Right lobe of liver (tissue), 6 donors: ENCODE results near the gene CLPSL2. TPM values are rescaled to one million over a fixed set of nuclear protein-coding genes. Genes with fewer than 3 reads are reported as not detected.
A peak's percentile ranks its signal among the peaks of the same experiment; 100 is the strongest.

Experiments
- ATAC-seq, 4 donors: fragments of 200-7000 bp; cut with Tn5 transposase; one replicate each; pipeline ENCODE4 v1.9.1; 2020; ENCODE audit warnings: mild to moderate bottlenecking in 4 of 4, moderate library complexity in 4 of 4
- DNase-seq, 3 donors: peaks; one replicate each; pipeline ENCODE4 v3.0.0-alpha.2; 2020
- H3K27ac ChIP-seq, 3 donors: fragments of 200-600 bp; one replicate each; pipeline ENCODE4 v1.8.0; 2022
- H3K27me3 ChIP-seq, 2 donors: fragments of 200-600 bp; one replicate each; pipeline ENCODE4 v1.8.0; 2022
- H3K36me3 ChIP-seq, 4 donors: fragments of 200-600 bp; sonication (generic) in 1 of 4; one replicate each; pipeline versions ENCODE4 v1.5.1 to v1.8.0; 2017 to 2022; ENCODE audit warnings: control low read depth in 1 of 4
- H3K4me1 ChIP-seq, 4 donors: fragments of 200-600 bp; sonication (generic) in 1 of 4; one replicate each; pipeline versions ENCODE4 v1.5.1 to v1.8.0; 2017 to 2022; ENCODE audit warnings: control low read depth in 1 of 4
- H3K4me3 ChIP-seq, 3 donors: fragments of 200-600 bp; one replicate each; pipeline ENCODE4 v1.8.0; 2022
- H3K9me3 ChIP-seq, 4 donors: fragments of 200-600 bp; sonication (generic) in 1 of 4; one replicate each; pipeline versions ENCODE4 v1.5.1 to v1.8.0; 2017 to 2022; ENCODE audit warnings: control low read depth in 1 of 4
- POLR2A ChIP-seq: fragments of 450-650 bp; IDR thresholded peaks from one replicate; pipeline ENCODE4 v1.6.1; 2017; ENCODE audit warnings: antibody characterized with exemption, mild to moderate bottlenecking
- WGBS: methylation state at CpG from one replicate; pipeline ENCODE4 v1.1.6; 2018; ENCODE audit warnings: low coverage, low lambda C conversion rate; ENCODE audit not compliant: insufficient coverage; ENCODE audit errors: missing lambda C conversion rate; 5-methylcytosine and 5-hydroxymethylcytosine counted together
- intact Hi-C, 2 donors: fragments of 100-400 bp; cut with DNase I; formaldehyde crosslinking; loops; one replicate each; pipeline versions ENCODE4 v1.11.2 to v1.14.1; 2022
- total RNA-seq, 6 experiments: library from RNA; depleted of rRNA in 2 of 6; stranded (reverse); fragments of >200 nt in 2 of 6; fragmentation: NEBNext Ultra II Directional in 3 of 6; extraction: Animal tissue kit (Norgen Biotek cat#: 25700) in 3 of 6; gene quantifications; one replicate each; pipeline versions ENCODE4 v1.1.0 to v1.2.4, GENCODE V29; 2016 to 2023
- TF ChIP-seq, protein P1 (sequence below), 4 donors: fragments of 200-600 bp in 3 of 4; fragments of 450-650 bp in 1 of 4; IDR thresholded peaks; one replicate each; pipeline versions ENCODE4 v1.5.1 to v1.8.0; 2016 to 2022; ENCODE audit warnings: antibody characterized with exemption in 4 of 4, mild to moderate bottlenecking in 2 of 4
- donor health status: DM: no; HTN: yes; CAD: no.
- donor health status: DM: no; HTN: no; CAD: no.
- donor health status: DM: no; HTN: no; CAD: no.
- donor health status: DM: no; HTN: yes; CAD: no.
- donor health status: DM: no; HTN: yes; CAD: no.

Gene CLPSL2
- total RNA-seq, 6 experiments from 2014 or later = not detected

- intact Hi-C loops = no loop called here
- Histone ChIP-seq H3K4me1 (peaks cover 0 to 4% (median 0%) of the 10 kb centered on the region in 4 donors), H3K27me3 (peaks cover 0 to 7% of the 10 kb centered on the region in 2 donors), H3K9me3 (no peaks in the 10 kb centered on the region), H3K4me3 (no peak within 1 kb of the TSS), H3K27ac (no peak within 1 kb of the TSS), H3K36me3 (no peaks in the 10 kb centered on the region)
- TF ChIP-seq, protein P1, sequence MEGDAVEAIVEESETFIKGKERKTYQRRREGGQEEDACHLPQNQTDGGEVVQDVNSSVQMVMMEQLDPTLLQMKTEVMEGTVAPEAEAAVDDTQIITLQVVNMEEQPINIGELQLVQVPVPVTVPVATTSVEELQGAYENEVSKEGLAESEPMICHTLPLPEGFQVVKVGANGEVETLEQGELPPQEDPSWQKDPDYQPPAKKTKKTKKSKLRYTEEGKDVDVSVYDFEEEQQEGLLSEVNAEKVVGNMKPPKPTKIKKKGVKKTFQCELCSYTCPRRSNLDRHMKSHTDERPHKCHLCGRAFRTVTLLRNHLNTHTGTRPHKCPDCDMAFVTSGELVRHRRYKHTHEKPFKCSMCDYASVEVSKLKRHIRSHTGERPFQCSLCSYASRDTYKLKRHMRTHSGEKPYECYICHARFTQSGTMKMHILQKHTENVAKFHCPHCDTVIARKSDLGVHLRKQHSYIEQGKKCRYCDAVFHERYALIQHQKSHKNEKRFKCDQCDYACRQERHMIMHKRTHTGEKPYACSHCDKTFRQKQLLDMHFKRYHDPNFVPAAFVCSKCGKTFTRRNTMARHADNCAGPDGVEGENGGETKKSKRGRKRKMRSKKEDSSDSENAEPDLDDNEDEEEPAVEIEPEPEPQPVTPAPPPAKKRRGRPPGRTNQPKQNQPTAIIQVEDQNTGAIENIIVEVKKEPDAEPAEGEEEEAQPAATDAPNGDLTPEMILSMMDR (IDR thresholded peaks at IDR 0.05) = no peak
- TF ChIP-seq POLR2A = no peak
- no peak for ATAC-seq
- no peak for DNase-seq
- 73% methylated on average over 5 of the region's 7 CpGs for WGBS
These were observed 4.3 kb downstream of the CLPSL2 start, which contains the start of gene CLPSL1 for GRCh38 chr6:35780719-35781118. TSS of gene CLPSL1 (plus strand) at chr6:35781019. CDS start at chr6:35781111, 92 bp downstream.

DNA sequence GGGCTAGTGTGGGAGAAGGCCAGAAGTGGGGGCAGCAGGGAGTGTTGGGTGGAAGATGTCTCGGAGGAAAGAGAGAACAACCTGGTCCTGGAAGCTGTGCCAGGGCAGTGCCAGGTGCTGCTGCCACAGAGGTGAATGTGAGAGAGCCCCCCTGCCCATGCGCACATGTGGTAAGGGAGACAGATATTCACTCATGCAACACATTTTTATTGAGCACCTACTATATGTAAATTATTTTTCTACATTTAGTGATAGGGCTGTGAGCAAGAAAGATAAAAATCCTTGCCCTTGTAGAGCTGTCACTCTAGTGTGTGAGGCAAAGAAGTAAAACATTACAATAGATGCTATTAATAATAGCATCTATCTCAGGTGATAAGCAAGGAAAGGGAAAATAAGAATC lies 4.9 kb downstream of the CLPSL2 start:
- H3K27me3 ChIP-seq = peaks cover 0 to 2% of the 10 kb centered on the region in 2 donors
- ATAC-seq = no peak

GRCh38 chr6:35782424-35782823 lies 6.0 kb downstream of the CLPSL2 start:
- ATAC-seq (peak; percentile 58 to 81 (median 74)), DNase-seq (peak; percentile 61 to 80 (median 64))
- H3K9me3 ChIP-seq = no peaks in the 10 kb centered on the region
- no peaks in the 10 kb centered on the region for H3K4me1 ChIP-seq
- no peak overlapping the region for H3K27ac ChIP-seq
- no peaks in the 10 kb centered on the region for H3K36me3 ChIP-seq
- WGBS = 22% methylated on average over 3 of the region's 3 CpGs
- TF ChIP-seq, protein P1 (IDR thresholded peaks at IDR 0.05) = no peak
- TF ChIP-seq POLR2A = no peak
- intact Hi-C loops = no loop called here
- H3K27me3 ChIP-seq = no peaks in the 10 kb centered on the region
- no peak overlapping the region for H3K4me3 ChIP-seq

More for the DNA sequence above, 4.9 kb downstream of the CLPSL2 start:
- H3K9me3 ChIP-seq = no peaks in the 10 kb centered on the region
- WGBS = 100% methylated on average over 2 of the region's 2 CpGs
- peaks cover 0 to 2% (median 0%) of the 10 kb centered on the region in 4 donors for H3K4me1 ChIP-seq
- no peak overlapping the region for H3K4me3 ChIP-seq
- intact Hi-C loops = no loop called here
- H3K27ac ChIP-seq = no peak overlapping the region
- DNase-seq = no peak
- H3K36me3 ChIP-seq = no peaks in the 10 kb centered on the region
- TF ChIP-seq, protein P1 (IDR thresholded peaks at IDR 0.05) = no peak
- TF ChIP-seq POLR2A = no peak

DNA sequence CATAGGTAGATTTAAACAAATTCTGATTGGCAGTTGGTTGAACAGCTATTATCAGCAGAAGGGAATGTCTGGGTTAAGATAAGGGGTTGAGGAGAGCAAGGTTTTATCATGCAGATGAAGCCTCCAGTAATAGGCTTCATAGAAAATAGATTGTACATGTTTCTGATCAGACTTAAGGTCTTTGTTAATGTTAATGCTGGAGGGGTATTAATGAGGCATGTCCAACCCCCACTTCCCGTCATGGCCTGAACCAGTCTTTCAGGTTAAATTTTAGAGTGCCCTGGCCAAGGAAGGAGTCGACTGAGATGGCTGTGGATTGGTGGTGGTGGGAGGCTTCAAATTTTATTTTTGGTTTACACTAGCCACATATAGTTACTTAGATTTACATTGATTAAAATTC lies 7.8 kb downstream of the CLPSL2 start:
- Histone ChIP-seq H3K27me3 (no peaks in the 10 kb centered on the region), H3K4me3 (no peak overlapping the region), H3K9me3 (no peaks in the 10 kb centered on the region), H3K4me1 (peaks cover 0 to 5% (median 0%) of the 10 kb centered on the region in 4 donors), H3K27ac (no peak overlapping the region), H3K36me3 (no peaks in the 10 kb centered on the region)
- no peak for ATAC-seq
- 62% methylated on average over 2 of the region's 2 CpGs for WGBS
- TF ChIP-seq, protein P1 (IDR thresholded peaks at IDR 0.05) = no peak
- TF ChIP-seq POLR2A = no peak
- no peak for DNase-seq
- intact Hi-C loops = no loop called here

DNA sequence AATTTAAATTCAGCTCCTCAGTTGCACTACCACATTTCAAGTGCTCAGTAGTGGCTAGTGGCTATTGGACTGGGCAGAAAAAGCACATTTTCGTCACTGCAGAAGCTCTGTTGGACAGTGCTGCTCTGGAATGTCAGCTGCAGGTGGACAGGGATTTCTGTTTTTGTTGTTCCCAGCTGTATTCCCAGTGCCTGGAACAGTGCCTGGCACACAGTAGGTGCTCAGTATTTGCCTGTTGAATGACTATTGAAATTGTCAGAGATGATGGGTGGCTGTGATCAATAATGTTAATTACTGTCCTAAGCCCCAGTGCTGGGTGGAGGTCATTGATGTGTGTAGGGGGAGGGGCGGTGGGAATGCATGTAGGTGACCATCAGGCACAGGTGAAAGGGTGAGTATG lies 9.9 kb downstream of the CLPSL2 start:
- Histone ChIP-seq H3K27ac (no peak overlapping the region), H3K4me3 (no peak overlapping the region), H3K4me1 (peaks cover 0 to 5% (median 0%) of the 10 kb centered on the region in 4 donors), H3K27me3 (no peaks in the 10 kb centered on the region), H3K9me3 (no peaks in the 10 kb centered on the region), H3K36me3 (no peaks in the 10 kb centered on the region)
- DNase-seq (no peak), ATAC-seq (no peak)
- intact Hi-C loops = no loop called here
- TF ChIP-seq POLR2A = no peak
- TF ChIP-seq, protein P1 (IDR thresholded peaks at IDR 0.05) = no peak
- WGBS = 42% methylated on average over 2 of the region's 2 CpGs
